ENCODE measurements around the gene LRRC47. TPM values are rescaled to one million over a fixed set of nuclear protein-coding genes. Genes with fewer than 3 reads are reported as not detected.
"Not testable (repeated sequence)": the region's sequence is repeated elsewhere in the genome, so short reads cannot be mapped to it uniquely, and the experiment has no call there.

The LRRC47 gene
- total and polyA plus RNA-seq, 7 donors = 44.3 to 126 (median 93.9) TPM

DNA sequence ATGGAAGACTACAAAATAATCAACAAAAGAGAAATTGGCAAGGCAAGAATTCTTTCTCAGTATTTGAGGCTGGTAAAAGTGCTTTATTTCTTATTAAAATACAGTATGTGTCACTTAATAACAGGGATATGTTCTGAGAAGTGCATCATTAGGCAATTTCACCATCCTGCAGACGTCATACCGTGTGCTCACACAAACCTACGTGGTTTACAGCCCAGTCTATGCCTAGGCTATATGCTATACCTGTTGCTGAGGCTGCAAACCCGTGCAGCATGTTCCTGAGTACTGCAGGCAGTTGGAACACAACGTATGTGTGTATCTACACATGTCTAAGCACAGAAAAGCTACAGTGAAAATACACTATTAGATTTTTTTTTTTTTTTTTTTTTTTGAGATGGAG, 46.8 kb downstream of the LRRC47 start:
- TF ChIP-seq CTCF (IDR thresholded peaks at IDR 0.05) = no peak
- ATAC-seq = no peak
- Histone ChIP-seq H3K27ac (no peak overlapping the region), H3K9me3 (no peaks in the 10 kb centered on the region), H3K27me3 (ENCODE audit: insufficient read depth in 3 of 3, low read length in 2 of 3) (no peaks in the 10 kb centered on the region), H3K4me1 (peaks cover 22% of the 10 kb centered on the region), H3K4me3 (no peak overlapping the region), H3K36me3 (ENCODE audit: insufficient read depth in 1 of 2, low read depth in 1 of 2) (no peaks in the 10 kb centered on the region)
- DNase-seq = peak in 1 of 2 donors; percentile 12
- intact Hi-C loops (cut with DNase I) = no loop called here
- 63 to 65% (median 64%) methylated on average over 5 of the region's 5 CpGs for WGBS, 3 donors

DNA sequence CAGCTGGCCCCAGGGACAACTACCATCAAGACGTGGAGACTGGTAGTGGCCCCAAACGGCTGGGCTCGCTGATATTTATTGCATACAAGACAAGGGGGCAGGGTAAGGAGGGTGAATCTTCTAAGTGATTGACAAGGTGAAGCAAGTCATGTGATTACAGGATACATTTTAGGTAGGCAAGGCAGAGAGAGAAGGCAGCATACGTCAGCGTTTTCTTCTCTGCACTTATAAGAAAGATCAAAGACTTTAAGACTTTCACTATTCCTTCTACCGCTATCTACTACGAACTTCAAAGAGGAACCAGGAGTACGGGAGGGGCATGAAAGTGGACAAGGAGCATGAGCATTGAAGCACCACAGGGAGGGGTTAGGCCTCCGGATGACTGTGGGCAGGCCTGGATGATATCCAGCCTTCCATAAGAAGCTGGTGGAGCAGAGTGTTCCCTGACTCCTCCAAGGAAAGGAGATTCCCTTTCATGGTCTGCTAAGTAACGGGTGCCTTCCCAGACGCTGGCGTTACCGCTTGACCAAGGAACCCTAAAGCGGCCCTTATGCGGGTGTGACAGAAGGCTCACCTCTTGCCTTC, 47.9 kb downstream of the LRRC47 start:
- peak in 1 of 2 donors; percentile 12 for DNase-seq
- ATAC-seq; intact Hi-C loops (cut with DNase I): not testable (repeated sequence)

DNA sequence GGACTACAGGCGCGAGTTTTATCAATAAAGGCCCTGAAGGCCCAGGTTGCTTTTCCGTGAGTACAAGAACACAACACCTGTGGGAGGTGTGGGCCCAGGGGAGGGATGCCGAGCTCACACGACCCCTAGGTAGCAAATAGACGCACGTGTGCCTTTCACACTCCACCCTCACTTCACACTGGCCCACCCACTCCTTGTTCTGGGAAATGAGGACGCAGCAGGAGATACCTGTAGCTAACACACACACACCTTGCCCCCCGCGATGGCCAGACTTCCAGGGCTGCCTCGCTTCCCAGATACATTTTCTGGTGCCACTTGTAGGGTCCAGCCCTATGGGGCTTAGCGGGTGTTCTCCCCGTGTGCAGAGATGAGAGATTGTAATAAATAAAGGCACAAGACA, 48.4 kb downstream of the LRRC47 start:
- H3K36me3 ChIP-seq (ENCODE audit: insufficient read depth in 1 of 2, low read depth in 1 of 2) = peaks cover 0 to 2% of the 10 kb centered on the region in 2 donors
- peak in 1 of 2 donors; percentile 26 for DNase-seq
- intact Hi-C loops (cut with DNase I) = no loop called here
- peak overlapping the region; percentile 91 for H3K4me3 ChIP-seq
- no peaks in the 10 kb centered on the region for H3K27me3 ChIP-seq (ENCODE audit: insufficient read depth in 3 of 3, low read length in 2 of 3)
- no peak for TF ChIP-seq CTCF (IDR thresholded peaks at IDR 0.05)
- ATAC-seq = no peak
- 77 to 83% (median 78%) methylated on average over 13 of the region's 13 CpGs for WGBS, 3 donors
- no peak overlapping the region for H3K27ac ChIP-seq
- H3K4me1 ChIP-seq = peaks cover 22% of the 10 kb centered on the region
- no peaks in the 10 kb centered on the region for H3K9me3 ChIP-seq

More for the DNA sequence above, 47.9 kb downstream of the LRRC47 start:
- not testable (repeated sequence) for H3K27ac ChIP-seq; H3K9me3 ChIP-seq; H3K4me3 ChIP-seq; H3K27me3 ChIP-seq (ENCODE audit: insufficient read depth in 3 of 3, low read length in 2 of 3); H3K36me3 ChIP-seq (ENCODE audit: insufficient read depth in 1 of 2, low read depth in 1 of 2)
- WGBS, 3 donors = 78 to 85% (median 80%) methylated on average over 15 of the region's 15 CpGs
- H3K4me1 ChIP-seq = peaks cover 22% of the 10 kb centered on the region

DNA sequence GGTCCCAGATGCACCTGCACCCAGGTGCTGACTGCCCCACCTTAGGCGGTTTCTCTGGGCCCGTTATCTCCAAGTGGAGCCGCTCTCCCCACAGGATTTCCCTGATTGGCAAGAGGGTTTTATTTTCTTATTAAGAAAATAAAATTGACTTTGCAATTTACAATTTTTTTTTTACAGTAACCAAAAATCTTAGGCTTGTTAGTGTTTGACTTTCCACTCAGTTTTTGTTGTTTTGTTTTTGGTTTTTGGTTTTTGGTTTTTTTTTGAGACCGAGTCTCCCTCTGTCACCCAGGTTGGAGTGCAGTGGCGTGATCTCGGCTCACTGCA, 48.8 kb downstream of the LRRC47 start:
- WGBS, 3 donors = 41 to 48% (median 46%) methylated on average over 6 of the region's 6 CpGs
- no peaks in the 10 kb centered on the region for H3K9me3 ChIP-seq
- H3K27me3 ChIP-seq (ENCODE audit: insufficient read depth in 3 of 3, low read length in 2 of 3) = no peaks in the 10 kb centered on the region
- peak overlapping the region; percentile 91 for H3K4me3 ChIP-seq
- intact Hi-C loops (cut with DNase I) = no loop called here
- DNase-seq (no peak), ATAC-seq (no peak)
- peak overlapping the region; percentile 79 for H3K27ac ChIP-seq
- H3K36me3 ChIP-seq (ENCODE audit: insufficient read depth in 1 of 2, low read depth in 1 of 2) = peaks cover 0 to 6% of the 10 kb centered on the region in 2 donors
- TF ChIP-seq CTCF (IDR thresholded peaks at IDR 0.05) = no peak
- peaks cover 22% of the 10 kb centered on the region for H3K4me1 ChIP-seq

GRCh38 chr1:3746830-3747521, 49.3 kb downstream of the LRRC47 start:
- H3K9me3 ChIP-seq = no peaks in the 10 kb centered on the region
- intact Hi-C loops (cut with DNase I) = no loop called here
- H3K4me1 ChIP-seq = peaks cover 22% of the 10 kb centered on the region
- peak; percentile 90 to 95 for DNase-seq
- no peak for TF ChIP-seq CTCF (IDR thresholded peaks at IDR 0.05)
- H3K4me3 ChIP-seq = peak overlapping the region; percentile 91
- H3K27ac ChIP-seq = peak overlapping the region; percentile 79
- no peaks in the 10 kb centered on the region for H3K27me3 ChIP-seq (ENCODE audit: insufficient read depth in 3 of 3, low read length in 2 of 3)
- peak; percentile 95 to 97 (median 95) for ATAC-seq
- 2 to 3% (median 2%) methylated on average over 36 to 73 of the region's 73 CpGs for WGBS, 3 donors
- peaks cover 0 to 11% of the 10 kb centered on the region in 2 donors for H3K36me3 ChIP-seq (ENCODE audit: insufficient read depth in 1 of 2, low read depth in 1 of 2)

Measured in psoas muscle (tissue), 8 donors.